Measurements from ENCODE around the gene C6orf89.

C6orf89 gene, protein sequence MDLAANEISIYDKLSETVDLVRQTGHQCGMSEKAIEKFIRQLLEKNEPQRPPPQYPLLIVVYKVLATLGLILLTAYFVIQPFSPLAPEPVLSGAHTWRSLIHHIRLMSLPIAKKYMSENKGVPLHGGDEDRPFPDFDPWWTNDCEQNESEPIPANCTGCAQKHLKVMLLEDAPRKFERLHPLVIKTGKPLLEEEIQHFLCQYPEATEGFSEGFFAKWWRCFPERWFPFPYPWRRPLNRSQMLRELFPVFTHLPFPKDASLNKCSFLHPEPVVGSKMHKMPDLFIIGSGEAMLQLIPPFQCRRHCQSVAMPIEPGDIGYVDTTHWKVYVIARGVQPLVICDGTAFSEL

DNA sequence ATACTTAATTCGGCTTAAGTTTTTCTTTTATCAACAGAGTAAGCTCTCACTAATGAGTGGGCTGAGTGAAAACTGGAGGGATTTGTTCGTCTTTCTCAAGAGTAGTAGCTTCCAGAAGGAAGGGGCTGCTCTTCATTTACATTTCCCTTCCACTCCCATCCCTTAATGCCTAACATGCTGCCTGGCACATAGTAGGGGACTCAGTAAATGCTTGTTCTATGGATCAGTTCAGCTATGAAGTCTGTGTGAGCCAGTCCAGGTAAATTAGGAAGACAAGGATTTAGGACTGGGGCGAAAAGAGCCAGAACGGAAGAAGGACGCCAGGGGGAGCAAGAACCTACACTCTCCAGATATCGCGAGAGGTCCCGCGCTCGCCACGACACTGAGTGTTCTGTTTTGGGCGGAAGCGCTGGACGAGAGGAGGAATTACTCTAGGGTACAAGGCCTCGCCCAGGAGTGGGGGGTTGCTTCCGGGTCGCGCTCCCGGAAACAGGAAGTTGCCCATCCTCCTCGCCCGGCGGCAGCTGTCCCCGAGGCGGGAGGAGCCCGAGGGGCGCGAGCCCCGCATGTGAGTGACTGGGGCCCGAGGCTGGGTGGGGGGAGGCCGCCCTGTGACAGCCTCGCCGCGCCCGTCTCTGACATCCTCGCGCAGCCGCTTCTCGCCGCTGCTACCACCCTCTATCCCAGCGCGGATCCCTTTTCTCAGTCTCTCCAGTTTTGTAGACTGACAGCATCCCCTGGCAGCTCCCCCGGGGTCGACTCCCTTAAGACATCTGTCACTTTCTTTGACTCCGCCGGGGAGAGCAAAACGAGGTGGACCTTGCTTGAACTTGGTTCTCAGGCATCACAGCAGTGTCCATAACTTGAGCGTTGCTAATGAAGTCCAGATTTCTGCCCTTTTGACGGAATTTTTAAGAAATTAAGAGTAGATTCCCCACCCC lies at the start of gene C6orf89:
Gene C6orf89 (plus strand): TSS at position 492 of the 941 bp plus-strand sequence. CDS start 13,493 bp downstream, outside the sequence.
- DNase-seq, result peak; percentile 97

DNA sequence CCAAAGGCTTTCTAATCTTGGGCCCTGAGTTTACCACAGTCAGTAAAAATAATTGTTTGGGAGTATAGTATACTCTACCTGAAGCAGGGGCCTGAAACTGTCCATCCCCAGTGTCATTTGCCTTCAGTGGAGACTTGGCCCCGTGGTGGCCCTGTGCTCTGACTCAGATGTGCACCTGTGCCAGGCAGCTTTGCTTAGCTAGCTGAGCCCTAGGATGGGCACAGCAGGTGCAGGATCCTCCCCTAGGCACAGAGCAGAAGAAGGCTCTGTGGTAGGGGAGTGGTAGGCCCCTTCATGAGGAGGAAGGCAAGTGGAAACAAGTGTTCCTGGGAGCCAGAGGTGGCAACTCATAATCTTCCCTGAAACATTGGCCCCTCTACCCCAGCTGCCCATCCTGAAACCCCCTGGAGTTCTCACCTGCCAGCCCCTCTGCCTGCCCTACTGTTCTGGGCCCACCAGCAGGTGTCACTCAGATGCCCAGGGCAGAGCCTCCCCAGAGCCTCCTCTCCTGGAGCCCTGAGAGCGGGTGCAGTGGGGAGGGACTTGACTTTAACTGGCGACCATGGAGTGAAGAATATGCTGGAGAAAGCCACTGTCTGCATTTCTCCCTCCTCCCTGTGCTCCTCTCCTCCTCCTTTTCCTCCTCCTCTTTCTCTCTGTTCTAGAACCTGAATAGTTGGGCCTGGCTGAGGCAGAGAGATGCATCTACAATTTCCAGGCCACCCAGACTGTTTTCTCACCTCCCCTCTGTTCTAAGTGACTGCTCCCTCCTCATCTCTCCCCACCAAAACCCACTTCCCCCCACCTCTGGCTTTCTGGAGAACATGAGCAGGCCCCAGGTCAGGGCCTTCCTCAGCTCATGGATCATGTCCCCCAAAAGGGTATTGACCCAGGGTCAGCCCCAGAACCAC lies 49.4 kb upstream of the C6orf89 start:
- no peak for DNase-seq

DNA sequence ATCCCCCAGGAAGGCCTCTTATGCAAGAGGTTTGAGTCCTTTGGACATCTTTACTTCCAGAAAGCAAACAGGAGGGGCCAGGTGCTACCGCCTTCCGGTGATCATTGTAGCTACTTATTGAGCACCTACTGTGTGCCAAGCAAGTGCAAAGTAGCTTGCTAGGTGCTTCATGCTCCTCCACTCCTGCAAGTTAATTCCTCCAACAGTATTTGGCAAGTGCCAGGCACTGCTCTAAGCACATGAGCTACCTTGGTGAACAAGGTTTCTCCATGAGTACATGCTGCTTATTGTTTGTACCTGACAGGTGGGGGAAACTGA lies 48.8 kb upstream of the C6orf89 start:
- no peak for DNase-seq

DNA sequence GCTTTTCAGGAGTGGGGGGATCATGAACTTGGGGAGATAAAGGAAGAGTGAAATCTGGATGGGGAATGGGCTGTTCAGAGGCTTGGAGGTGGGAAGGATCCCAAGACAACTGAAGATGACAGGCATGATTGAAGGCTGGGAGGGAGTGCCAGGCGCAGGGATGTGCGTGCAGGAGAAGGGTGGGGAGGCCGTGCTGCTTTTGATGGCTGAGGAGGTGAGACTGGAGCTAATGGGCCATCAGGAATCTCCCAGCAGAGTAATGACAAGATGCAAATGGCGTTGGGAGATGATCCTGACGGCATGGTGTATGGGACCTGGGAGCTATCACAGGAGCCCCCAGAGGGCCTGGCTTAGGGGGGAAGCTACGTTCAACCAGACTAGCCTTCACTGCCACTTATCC lies 48.1 kb upstream of the C6orf89 start:
- no peak for DNase-seq

DNA sequence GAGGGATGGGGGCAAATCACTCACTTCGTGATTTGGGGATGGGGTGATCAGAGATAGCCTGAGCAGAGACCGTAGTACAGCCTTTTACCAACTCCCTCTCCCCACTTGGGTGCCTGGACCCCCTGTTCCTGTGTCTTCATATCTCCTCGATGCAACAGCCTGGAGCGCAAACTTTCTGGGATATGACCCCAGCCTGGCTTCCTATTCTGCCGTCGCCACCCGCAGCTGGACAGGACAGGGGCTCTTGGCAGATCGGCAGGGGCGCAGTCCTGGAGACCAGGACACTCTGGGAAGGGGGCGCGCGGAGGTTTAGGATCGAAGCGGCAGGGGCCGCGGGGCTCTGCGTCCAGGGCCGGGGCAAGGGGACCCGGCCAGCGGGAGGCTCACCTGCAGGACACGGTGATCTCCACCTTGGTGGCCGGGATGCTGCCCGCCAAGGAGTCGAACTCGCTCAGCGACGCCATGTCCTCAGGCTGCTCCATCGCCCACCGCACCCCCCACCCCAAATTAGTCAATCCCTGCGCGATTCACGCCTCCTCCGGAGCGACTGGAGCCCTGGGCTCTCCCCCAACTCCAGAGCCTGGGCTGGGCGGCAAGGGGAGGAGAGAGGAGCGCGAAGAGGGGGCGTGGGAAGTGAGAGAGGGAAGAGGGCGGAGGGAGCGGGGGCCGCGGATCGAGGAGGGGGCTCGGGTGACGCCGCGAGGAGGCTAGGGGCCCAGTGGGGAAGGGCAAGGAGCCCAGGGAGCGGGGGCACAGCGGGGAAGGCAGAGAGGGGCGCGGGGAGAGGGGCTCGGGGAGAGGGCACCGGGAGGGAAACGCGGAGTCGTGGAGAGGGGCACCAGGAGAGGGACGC lies 46.6 kb upstream of the C6orf89 start, which contains the start of gene CPNE5:
Gene CPNE5 (minus strand): TSS at position 549 of the 853 bp plus-strand sequence. CDS start 67 bp downstream, at position 482.
- no peak for DNase-seq

DNA sequence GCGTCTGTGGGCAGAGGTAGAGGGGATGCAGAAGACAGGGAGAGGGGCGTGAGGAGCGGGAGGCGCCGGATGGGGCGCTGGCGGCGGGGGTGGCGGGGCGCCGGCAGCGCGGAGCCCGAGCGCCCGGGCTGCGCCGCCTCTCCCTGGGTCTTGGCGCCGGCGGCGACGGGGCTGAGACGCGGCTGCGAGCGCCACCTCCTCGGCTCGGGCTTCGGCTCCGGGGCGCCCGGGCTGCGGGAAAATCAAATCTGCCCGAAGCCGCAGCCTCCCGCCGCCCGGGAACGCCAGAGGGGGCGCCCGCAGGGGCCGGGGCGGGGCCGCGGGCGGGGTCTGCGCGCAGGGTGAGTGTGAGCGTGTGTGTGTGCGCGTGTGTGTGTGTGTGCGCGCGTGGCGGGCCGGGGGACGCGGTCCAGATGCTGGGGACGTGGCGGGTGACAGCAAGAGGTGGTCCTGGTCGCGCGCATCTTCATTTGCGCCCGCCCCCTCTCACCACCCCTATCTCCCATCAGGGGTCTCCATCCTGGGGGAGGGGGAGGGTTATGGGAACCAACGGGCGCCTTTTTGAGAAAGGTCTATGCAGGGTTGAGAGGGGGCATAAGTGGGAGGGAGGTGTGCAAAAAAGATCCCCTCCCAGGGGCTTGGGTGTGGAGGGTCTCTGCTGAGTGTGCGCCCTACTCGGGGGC lies 45.9 kb upstream of the C6orf89 start:
- peak; percentile 29 for DNase-seq

DNA sequence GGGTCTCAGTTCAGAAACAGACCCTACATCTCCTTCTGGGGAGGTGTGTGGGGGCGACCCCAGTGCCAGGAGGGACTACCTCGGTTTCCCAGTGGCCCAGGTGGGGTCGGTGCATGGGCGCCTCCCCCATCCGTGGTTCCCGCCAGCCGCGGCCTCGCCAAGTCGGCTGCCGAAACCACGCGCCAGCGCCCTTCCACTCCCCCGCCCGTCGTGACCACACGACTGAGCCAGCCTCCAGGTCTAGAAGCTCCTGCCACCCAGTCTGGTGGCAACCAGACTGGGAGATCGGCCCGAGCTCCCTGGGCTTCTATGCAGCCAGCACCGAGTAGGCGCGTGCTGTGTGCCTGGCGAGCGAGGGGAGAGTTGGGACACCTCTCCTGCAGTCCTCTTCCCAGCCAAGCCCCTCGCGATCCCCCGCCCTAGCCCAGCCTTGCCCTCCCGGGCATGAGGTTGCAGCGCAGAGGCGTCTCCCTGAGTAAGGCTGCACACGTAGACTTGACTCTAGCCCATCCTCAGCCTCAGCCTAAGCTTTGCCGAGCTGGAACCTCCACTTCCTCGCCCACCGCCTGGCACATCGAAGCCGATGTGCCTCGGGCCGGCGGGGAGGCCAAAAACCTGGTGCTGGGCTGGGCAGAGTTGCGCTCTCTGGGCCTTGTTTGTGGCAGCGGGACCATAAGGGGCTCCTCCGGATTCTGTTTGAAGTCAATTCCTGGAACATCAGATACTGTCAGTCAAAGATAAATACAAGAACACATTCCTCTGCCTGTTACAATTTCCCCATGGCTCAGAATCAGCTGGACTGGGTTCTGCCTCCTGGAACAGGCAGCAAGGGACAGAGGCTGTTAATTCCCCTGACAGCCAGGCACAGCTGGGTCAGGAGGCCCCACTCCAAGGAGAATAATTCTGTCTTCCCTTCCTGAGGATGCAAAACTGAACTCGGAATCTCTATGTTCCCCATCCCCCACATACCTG lies 45.0 kb upstream of the C6orf89 start:
- DNase-seq, result no peak

DNA sequence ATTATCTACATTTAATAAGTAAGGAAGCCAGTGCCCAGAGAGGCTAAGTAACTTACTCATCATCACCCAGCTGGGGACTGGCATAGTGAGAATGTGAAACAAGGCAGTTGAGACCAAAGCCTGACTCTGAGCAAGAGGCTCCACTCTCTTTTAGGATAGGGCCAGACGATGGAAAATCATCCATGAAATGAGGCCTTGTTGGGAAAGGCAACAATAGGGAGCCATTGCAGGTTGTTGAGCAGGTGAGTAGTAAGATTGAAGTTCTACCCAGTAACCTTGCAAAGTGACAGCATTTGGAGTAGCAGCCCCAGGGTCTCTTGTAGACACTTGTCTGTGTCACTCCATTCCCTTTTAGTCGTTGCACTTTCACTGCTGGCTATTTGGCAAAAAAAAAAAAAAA lies 44.0 kb upstream of the C6orf89 start:
- DNase-seq, result no peak

DNA sequence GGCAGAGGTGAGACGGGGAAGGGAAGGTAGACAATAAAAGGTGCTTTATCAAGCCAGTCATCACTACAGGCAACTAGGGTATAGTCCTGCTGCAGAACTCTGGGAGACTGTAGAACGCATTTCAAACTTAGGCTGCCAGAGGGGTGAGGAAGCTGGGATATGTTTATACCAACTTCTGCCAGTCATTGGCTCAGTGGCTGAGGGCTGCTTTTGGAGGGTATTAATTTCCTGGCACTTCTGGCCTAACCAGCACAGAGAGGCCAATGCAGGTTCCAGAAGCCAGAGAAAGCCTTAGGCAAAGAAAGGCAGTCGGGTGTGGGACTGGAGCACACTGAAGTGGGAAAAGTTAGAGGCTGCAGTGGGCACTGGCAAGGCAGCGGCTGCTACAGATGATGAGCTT lies 42.6 kb upstream of the C6orf89 start:
- no peak for DNase-seq

DNA sequence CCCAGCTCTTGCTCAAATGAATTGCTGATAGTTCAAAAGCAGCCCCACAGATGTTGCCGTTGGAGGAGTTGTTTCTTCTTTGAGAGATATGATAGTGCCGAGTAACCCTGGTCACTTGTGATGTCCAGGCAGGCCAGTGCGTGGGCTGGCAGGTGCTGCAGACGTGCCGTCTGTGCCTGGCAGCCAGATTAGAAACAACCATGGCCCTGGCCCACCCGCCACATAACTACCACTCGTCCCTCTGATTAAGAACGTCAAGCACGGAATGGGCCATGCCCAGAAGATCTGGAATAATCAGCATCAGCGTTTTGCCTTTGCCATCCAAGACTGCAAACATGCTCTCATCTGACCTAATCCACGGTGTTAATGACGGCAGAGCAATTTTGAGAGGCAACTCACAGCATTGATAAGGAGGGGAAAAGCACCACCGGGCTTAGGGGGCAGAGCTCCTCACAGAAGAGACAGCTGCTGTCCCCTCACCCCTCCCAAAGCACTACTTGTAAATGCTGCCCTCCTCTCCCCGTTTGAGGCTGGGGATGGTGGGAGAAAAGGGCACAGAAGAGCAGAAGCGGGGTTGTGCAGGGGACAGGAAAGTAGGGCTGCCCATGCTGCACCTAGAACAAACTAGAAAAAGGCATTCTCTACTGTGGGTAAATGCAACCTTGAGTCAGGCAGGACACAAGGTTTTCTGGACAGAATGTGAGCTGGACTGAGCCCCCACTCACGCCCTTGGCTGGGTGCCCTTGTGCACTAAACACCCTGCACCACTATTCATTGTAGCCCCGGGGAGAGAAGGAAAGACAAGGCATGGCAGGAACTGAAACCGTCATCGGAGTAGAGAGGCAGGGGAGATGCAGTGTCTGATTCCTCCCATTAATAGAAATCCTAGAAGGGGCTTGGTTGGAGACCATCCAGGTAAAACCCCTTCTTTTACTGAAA lies 41.3 kb upstream of the C6orf89 start:
- no peak for DNase-seq

DNA sequence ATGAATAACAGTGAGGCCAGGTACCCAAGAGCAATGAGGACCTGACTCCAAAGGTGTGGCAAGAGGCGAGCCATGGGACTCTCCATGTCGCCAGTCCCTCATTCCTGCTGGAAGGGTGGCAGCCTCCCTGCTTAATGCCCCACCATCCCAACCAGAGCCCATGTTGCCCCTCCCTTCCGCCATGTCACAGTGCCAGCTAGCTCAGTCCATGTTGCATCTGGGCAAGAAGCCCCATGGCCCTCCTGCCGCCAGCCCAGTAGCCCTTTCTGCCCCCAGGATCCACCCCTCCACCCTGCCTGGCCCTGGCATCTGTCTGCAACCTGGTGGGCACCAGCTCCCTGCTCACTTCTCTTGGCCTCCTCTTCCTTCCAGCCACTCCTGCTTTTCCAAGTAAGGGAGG lies 40.5 kb upstream of the C6orf89 start:
- no peak for DNase-seq

DNA sequence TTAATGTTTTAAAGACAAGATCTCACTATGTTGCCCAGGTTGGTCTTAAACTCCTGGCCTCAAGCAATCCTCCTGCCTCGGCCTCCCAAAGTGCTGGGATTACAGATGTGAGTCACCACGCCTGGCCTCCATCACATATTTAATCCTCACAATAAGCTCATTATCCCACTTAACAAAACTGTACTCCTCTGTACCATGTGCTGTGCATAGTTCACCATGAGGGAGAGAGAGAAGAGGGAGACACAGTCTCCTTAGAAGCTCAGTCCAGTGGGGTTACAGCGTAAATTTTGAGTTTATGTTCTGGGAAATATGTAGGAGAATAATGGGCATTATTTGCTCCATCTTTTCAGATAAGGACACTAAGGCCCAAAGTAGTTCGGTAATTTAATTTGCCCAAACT lies 38.6 kb upstream of the C6orf89 start:
- DNase-seq, result no peak

DNA sequence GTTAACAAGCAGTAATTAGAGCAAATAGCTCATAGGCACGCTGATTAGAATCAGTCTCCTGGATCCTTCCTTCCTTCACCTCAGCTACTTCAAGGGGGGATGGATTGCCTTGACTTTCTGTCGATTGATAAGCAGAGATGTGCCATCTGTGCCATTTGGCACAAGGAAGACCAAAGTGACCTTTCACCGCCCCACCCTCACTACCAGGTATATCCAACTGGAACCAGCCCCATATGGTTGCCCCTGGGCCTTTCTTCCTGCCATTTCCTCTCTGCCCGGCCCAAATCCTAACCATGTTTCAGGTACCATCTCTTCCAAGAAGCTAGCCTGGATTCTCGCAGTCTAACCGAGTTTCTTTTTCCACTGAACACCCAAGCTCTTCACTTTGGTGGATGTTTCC lies 37.8 kb upstream of the C6orf89 start:
- no peak for DNase-seq

DNA sequence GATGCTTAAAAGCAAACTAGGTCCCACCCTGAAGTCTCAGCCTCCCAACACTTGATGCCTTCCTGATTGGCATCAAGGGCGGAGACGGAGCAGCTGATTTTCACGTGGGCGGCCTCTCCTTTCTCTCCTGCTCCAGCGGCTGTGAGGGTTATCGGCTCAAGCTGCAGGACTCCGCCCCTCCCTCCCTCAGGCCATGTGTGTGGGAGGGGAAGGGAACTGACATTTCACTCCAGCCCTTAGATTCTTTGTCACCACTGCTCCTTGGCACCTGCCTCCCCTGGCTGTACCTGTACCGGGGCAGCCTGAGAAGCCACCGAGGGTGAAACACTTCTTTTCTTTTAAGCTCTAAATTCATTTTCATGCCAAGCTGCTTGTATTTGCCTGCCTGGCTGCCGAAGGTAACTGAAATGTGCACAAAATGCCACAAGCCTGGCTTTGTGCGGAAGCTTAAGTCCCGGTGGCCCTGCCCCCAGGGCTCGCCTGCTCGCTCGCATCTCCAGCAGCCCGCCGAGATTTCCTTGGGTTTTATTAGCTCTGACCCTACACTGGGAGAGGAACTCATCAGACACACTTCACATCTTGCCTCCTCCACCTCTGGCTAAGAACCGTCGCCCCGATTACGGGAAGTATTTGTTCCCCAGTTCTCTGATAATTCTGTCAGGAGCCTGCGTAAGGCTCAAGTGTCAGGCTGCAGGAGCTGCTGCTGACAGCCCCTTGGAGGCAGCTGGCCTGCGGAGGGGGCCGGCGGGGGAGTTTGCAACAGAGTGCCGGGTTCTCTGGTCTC lies 36.9 kb upstream of the C6orf89 start:
- DNase-seq, result peak; percentile 82

DNA sequence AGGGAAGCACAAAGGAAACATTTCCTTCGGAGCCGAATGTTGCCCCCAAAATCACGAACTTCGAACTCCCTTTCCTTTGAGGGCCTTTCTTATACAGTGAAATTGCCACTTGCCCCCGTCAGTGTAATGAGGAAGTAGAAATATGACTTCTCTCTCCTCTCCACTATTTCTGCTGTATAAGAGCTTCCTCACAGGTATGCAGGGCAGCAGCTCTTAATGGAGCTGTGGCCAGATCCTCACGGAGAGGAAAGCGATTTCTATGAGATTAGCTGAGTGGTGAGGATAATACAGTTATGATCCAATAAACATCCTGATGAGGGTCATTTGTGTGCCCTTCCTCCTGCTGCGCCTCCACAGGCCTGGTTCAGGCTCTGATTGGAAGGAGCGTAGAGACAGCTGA lies 35.7 kb upstream of the C6orf89 start:
- DNase-seq, result no peak

DNA sequence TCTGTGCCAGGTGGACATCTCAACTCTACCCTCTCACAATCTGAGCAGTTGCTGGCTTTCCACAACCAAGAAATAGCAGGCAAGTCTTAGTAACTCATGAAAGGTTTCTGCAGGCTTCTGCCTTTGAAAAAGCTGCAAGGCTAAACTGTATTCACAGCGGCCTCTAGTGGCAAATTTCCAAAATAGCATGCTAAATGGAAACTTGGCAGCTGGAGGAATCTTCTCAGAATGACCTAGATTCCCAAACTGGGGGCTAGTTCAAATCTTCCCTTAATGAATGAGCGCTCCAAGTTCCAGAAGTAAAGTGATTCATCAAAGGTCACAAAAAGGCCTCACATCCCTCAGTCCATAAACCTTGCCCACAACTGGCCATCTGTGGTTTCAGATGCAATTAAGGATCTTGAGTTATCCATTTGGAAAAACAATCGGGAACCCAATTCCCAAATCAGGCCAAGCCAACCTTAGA lies 34.6 kb upstream of the C6orf89 start:
- DNase-seq, result peak; percentile 67

DNA sequence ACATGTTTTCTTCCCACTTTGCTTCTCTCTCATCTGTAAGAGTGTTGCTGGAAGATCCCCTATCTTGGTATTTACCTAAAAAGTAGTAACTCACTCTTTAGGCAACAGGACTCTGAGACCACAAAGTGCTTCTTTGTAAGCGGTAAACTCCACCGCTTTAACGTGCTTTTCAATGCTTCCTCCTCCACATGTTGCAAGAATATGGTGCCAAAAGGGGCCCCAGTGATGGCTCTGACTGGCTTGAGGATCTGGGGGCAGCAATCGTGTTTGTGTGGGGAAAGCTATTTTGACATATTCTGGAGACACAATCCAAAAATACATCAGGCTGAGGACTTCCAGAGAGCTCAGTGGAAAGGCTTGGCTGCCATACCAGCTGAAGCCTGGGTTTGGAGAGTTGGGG lies 34.1 kb upstream of the C6orf89 start:
- no peak for DNase-seq
